Subcutaneous adipose tissue (tissue), 4 donors: Measurements from ENCODE around the gene CNKSR3. TPM values are rescaled to one million over a fixed set of nuclear protein-coding genes. Genes with fewer than 3 reads are reported as not detected.

ENCODE experiments used
- total RNA-seq, 4 donors: library from RNA; depleted of rRNA; stranded (reverse); fragments of >200 nt; gene quantifications; one replicate each; pipeline ENCODE4 v1.1.0, GENCODE V29; 2016
- TF ChIP-seq, protein P1 (sequence below): fragments of 450-650 bp; IDR thresholded peaks from one replicate; pipeline ENCODE4 v1.5.1; 2016; ENCODE audit warnings: low read depth, mild to moderate bottlenecking, control low read depth, antibody characterized with exemption, moderate library complexity

CNKSR3 gene
- total RNA-seq: 1 to 10 TPM; 2.4 to 5.5 (median 3.3) TPM

- TF ChIP-seq, protein P1, sequence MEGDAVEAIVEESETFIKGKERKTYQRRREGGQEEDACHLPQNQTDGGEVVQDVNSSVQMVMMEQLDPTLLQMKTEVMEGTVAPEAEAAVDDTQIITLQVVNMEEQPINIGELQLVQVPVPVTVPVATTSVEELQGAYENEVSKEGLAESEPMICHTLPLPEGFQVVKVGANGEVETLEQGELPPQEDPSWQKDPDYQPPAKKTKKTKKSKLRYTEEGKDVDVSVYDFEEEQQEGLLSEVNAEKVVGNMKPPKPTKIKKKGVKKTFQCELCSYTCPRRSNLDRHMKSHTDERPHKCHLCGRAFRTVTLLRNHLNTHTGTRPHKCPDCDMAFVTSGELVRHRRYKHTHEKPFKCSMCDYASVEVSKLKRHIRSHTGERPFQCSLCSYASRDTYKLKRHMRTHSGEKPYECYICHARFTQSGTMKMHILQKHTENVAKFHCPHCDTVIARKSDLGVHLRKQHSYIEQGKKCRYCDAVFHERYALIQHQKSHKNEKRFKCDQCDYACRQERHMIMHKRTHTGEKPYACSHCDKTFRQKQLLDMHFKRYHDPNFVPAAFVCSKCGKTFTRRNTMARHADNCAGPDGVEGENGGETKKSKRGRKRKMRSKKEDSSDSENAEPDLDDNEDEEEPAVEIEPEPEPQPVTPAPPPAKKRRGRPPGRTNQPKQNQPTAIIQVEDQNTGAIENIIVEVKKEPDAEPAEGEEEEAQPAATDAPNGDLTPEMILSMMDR: no peak
Measured at GRCh38 chr6:154510144-154510905, at the start of gene CNKSR3. Gene CNKSR3, minus strand, starts transcription at chr6:154510685. Its CDS starts 571 bp downstream, at chr6:154510114.

DNA sequence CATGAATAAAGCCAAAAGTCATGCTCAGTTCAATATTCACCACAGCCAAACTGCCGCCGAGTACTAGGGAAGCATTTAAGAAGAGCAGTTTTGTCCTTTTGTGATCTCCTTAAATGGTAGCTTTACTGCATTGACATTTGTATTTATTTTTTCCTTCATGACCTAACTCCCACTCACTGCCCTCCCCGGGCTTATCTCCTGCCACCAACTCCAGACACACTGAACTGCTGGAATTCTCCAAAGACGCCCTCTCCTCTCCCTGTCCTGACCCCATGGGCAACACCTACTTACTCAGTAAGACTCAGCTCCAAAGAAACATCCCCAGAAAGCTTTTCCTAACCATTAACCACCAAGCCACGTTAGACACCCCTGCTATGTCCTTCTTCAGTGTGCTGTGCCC is 48.5 kb upstream of the CNKSR3 start:
- TF ChIP-seq, protein P1: no peak

GRCh38 chr6:154558513-154558912 is 48.0 kb upstream of the CNKSR3 start:
- TF ChIP-seq, protein P1: no peak

- TF ChIP-seq, protein P1: no peak
Measured at GRCh38 chr6:154555073-154555677, 44.7 kb upstream of the CNKSR3 start.

DNA sequence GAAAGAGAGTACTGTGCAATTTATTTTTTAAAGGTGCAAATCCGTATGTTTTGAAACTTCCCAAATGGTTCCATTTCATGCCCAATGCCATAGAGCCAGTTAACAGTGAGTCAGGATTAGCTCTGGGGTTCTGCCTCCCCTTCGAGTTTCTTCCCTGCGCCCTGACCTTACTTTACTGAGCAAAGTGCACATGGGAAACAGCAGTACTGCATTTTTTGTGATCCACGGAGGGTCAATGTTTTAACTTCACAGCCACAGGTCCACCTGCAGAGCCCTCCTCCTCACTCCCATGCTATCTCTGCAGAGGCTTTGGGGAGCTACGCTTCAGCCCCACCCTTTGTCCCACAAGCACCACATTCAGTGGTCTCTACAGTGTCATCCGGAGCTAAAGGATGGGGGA is 44.0 kb upstream of the CNKSR3 start:
- TF ChIP-seq, protein P1: no peak

DNA sequence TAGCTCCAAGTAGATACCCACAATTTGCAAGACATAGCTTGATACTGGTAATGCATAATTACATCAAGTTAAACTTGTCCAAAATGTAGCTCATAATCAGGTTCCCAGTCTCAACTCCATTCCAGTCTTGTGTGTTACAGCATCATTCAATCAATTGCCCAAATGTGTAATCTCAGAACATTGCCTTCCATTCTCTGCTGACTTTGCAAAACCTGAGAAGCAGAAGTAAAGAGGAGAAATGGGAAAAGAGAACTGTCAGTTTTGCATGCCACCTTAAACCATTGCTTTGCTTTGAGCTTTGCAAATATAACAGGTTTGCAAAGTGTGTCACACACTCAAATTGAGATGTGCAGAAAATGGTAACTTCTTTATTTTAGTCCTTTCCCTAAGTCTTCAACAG is 40.3 kb upstream of the CNKSR3 start:
- TF ChIP-seq, protein P1: no peak

DNA sequence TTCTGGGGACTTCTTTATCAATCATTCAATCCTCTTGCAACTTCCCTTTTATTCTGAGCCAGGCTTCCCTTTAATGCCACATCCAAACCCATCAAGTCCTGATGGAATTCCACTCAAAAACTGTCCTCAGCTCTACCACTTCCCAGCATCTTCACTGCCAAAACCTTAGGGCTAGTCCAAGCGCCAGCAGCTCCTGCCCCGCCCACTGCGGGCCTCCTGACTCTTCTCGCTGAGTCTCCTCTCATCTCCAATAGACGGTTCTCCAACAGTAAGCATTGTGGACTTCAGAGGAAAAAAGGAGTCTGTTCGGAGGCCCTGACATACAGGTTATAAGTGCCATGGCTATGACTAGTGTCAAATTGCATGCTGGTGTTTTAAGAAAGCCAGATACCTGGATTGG is 38.7 kb upstream of the CNKSR3 start:
- TF ChIP-seq, protein P1: no peak
